GM18508 (cell line): Measurements from ENCODE around the gene CCBE1.
"Not testable (repeated sequence)": the region's sequence is repeated elsewhere in the genome, so short reads cannot be mapped to it uniquely, and the experiment has no call there.

Source experiments
- ATAC-seq: cut with Tn5 transposase; IDR thresholded peaks from one replicate; pipeline ENCODE4 v1.9.1; 2021; ENCODE audit warnings: moderate number of reproducible peaks; ENCODE audit not compliant: insufficient read depth, unreplicated experiment

The CCBE1 gene

GRCh38 chr18:59553273-59553870 lies 143.9 kb downstream of the CCBE1 start:
- no peak for ATAC-seq

DNA sequence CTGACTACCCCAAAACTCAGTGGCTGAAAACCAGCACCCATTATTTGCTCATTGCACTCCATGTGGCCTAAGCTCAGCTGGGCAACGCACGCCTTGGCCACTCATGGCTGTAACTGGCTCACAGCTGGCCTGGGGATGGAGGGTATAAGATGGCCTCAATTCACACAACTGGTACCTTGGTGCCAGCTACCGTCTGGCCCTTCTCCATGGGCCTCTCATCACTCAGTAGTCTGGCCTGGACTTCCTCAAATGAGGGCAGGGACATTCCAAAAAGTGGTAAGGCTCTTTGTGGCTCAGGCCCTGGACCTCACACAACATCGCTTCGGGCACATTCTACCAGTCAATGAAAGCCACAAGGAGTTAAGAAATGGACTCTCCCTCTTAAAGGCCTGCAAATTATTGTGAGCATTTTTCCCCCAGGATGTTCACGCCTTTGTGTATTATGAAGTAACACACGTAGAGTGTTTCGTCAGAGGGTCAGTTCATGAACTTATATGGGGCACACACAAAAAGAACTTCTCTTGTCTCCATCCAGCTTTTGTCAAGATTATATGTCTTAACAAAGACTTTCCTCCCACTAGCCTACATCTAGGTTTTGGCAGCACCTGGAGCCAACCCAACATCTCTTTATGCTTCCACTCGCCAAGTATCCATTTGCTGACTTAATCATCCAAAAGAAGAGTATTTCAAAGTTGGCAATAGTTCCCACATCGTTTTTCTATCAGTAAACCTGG lies 145.2 kb downstream of the CCBE1 start:
- no peak for ATAC-seq

- no peak for ATAC-seq
Observed at GRCh38 chr18:59550174-59550516, 147.1 kb downstream of the CCBE1 start.

DNA sequence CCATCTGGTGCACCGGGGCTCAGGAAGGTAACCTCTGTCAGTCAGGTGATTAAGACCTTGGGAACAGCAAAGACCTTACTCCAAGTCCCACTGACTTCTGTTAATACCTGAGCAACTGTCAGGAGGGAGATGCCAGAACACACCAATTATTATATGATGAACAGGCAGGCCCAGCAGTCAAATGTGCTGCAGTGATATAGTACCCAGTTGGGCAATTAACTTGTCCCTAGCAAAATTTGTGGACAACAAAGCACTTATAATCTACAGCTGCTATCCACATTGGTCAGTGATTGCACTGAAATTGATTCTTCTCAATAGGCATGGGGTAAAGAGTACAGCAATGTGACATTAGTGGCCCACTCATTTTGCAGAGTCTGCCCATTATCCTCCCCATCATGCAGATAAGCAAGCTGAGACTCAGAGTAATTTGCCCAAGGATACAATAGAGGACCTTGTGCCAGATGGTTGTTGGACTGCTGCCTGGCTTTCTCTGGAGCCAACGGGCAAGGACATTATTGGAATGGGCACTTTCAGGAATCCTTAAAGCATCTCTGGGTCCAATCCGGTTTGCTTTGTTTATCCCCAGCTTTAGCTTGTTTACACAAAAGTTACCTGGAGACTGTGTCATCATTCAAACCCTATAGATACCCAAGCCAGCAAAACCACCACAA lies 147.6 kb downstream of the CCBE1 start:
- no peak for ATAC-seq

DNA sequence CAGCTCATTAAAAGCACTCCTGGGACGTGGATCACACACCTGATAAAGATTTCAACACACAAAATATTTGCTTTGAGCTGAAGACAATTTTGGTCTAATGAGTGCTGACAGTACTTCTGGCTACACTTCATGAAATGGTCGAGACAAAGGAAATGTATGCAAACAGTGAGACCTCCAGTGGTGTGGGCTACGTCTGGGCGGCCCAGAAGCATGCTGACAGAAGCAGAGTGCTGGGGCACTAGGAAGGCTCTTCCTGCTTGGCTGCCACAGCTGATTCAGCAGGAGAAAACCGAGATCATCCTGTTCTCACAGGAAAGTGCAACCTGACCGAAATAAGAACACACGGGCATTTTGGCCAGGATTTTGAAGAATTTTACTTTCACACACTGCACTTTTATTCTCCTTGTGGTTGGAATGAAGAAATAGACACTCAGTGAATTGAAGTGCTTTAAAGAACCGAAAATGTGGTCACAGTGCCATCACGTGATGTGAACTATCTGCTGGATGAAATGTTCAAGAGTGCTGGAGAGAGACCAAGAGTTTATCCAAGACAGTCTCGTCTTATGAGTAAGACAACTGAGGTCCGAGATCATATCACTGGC lies 149.5 kb downstream of the CCBE1 start:
- ATAC-seq: no peak

- ATAC-seq: no peak
Observed at GRCh38 chr18:59546188-59546587, 151.0 kb downstream of the CCBE1 start.

GRCh38 chr18:59540780-59541179 lies 156.4 kb downstream of the CCBE1 start:
- ATAC-seq: no peak

DNA sequence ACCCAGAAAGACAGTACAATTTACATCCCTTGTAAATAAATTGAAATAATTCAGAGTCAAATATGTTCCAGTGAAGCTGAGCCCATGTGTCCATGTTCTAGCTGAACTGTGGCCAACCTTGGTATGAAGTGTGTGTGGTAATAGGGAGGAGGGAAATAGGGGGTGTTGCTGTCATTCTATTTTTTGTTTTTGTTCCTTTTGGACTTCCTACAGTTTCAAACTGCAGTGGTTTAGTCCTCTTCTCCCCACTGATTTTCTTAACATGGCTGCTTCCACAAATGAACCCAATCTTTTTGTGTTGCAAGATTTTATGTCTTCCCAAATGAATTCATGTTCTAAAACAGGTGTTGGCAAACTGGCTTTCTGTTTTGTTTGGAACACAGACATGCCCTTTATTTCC lies 156.9 kb downstream of the CCBE1 start:
- ATAC-seq: no peak

GRCh38 chr18:59539108-59539507 lies 158.1 kb downstream of the CCBE1 start:
- ATAC-seq: no peak

GRCh38 chr18:59537579-59537978 lies 159.6 kb downstream of the CCBE1 start:
- ATAC-seq: no peak

DNA sequence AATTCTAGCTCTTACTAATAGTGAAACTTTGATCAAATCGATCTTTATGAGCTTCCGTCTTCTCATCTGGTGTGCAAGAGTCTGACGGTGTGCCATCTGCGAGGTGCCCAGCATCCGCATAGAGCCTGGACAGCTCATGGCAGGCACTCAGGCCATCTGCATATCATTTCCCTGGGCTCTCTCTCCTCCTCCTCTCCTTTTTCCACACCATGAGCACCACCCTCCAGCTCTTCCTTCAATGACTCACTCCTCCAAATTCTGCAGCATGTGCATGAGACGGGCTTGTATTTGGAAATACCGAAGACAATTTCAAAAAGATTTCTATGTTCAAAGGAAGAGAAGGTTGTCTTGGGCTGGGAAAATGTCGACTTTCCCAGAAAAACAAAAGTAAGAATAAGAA lies 161.1 kb downstream of the CCBE1 start:
- ATAC-seq: no peak

DNA sequence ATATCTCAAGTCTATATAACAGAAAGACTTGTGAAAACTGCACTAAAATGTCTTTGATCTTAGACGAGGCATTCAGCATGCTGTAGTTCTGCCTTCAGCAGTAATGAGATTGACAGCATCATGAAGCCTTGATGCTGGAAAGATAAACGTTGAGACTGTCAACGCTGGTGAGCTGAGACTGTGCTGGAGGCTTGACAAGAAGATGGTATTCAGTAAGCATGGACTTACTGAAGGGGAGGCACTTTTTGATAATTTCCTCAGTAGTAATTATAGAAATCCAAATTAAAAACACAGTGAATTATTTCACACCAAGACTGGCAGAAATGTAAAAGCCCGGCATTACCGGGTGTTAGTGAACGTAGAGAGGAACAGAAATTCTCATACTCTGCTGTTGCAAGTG lies 162.2 kb downstream of the CCBE1 start:
- ATAC-seq: no peak

DNA sequence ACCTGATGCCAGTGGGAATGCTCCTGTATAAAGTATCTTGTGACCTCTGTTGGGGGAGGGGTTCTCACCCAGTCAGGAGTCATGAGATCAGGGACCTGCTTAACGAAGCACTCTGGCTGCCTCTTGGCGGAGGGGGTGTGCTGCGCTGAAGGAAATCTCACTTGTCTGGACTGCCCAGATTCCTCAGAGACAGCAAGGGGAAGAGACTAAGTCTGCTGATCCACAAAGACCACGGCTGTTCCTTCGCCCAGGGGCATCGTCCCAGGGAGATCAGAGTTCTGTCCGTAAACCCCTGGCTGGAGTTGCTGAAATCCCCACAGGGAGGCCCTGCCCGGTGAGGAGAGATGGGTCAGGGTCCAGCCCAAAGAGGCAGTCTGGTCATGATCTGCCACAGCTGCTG lies 168.4 kb downstream of the CCBE1 start:
- no peak for ATAC-seq

DNA sequence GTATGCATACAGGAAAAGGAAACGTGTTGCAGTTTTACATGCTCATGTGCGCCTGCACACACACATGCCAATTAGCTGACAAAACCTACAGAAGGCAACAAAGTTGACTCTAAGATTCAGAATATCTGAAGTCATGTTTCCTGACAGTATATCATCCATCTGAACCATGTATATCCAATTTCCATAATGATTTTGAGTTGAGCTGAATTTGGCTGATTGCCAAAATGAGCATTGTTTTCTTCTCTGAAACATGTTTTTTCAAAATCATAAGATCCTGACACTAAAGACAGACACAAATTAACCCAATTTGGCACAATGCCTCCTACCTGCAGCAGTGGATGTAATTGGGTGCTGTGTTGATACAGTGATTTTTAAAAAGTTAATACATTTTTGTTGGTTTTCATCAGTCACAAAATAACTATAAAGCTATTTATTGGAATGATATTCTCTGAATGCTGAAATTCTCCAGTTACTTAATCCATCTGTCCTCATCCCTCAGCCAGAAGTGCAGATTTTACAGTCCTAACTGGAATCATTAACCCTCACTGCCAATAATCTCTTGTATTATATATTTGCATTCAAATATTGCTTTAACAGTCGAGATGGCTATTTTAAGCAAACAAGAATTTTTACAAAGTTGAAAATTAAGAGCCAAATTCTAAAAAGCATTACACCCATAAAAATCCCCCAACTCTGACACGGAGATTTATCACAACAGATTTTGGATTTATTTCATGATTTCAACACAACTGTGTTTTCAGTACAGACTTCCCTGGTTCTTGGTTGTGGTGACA lies 176.5 kb downstream of the CCBE1 start:
- ATAC-seq: no peak

- no peak for ATAC-seq
Observed at GRCh38 chr18:59518705-59519104, 178.5 kb downstream of the CCBE1 start.

DNA sequence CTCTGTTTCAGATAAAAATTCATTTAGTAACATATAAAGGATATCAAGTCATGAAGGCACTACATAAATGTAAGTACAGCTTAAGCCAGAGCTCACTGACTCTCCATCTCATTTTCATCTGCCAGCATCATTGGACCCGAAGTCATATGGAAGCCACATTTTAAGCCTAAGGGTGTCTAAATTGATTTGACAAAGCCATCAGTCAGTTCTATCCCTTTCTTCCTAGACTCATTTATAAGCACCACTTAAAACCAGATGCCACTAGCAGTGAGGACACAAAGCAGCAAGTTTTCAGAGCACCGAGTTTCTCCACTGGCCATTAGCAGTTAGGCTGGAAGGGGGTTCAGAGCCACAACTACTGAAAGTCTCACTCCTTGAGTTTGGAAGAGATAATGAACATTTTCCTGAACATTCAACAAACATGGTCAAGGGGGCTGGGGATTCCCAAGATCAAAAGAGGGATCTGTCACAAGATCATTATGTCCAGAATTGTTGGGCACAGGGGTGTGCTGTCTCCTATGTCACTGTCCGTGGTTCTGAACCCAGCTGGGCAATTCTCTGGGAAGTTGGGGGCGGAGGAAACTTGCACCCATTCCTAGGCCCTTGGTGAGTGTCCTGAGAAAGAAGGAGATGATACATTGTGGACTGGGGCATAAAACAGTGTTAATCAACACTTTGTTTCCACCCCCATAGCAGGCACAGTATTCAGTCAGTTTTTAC lies 179.6 kb downstream of the CCBE1 start:
- no peak for ATAC-seq

DNA sequence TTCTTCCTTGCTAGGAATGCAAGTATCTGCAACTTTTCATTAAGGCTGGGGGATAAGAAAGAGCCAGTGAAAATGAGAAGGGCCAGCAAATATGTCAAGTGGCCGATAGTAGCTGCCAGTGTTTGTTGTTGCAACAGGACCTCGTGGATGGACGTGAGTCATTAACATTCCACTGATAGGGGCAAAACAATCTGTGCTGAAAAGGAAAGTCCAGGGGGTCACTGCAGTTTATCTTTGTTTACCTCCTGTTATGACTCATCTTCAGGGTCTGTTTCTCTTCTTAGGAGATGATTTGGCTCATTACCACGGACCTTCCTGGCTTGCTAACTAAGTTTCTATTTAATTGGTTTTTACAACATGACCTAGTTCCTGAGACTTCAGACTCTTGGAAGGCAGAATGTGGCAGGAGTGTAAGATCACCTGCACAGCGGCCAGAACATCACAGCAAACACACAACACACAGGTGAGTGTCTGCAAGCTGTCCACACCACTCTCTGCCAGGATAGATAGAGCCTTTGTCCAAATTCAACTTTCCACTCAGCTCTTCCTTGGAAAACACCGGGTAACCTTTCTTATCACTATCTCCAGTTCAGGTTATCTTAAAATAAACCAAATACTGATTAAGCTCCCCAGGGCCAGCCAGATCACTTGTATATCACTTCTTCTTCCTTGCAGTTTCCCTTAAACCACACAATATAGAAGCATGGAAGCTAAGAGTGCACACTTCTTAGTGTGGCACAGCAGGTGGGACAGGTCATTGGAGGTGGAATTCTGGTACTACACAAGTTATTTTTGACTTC lies 180.7 kb downstream of the CCBE1 start:
- ATAC-seq: no peak

DNA sequence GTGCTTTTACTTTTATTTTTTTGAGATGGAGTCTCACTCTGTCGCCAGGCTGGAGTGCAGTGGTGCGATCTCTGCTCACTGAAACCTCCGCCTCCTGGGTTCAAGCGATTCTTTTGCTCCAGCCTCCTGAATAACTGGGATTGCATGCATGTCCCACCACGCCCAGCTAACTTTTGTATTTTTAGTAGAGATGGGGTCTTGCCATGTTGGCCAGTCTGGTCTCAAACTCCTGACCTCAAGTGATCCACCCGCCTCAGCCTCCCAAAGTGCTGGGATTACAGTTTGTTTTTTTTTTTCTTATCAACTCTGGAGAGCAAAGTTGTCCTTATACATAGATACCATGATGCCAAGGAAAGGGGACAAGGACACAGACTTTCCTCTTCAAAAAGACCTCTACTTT lies 181.3 kb downstream of the CCBE1 start:
- not testable (repeated sequence) for ATAC-seq

DNA sequence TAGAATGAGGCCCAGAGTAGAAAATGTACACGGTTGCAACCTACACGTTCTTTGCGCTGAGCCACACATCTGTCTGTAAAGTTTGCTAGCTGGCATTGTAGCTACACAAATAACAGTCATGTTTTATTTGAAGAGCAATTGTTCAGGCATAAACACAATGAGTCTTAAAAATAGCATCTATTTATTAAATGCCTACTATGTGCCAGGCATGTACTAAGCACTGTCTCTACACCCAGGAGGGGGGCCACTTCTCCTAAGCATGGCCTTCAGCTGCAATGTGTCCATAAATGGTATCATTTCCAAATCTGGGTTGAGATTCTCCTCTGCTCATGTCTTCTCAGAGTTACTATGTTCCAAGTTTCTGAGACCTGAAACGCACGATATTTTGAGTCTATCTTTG lies 182.1 kb downstream of the CCBE1 start:
- no peak for ATAC-seq
